B cell (primary cell): ENCODE results near the gene ANOS1. TPM values are rescaled to one million over a fixed set of nuclear protein-coding genes. Genes with fewer than 3 reads are reported as not detected.

Experiments
- ATAC-seq: fragments of 200-7000 bp; cut with Tn5 transposase; one replicate; pipeline ENCODE4 v1.10.0; 2021; ENCODE audit warnings: low read depth, mild to moderate bottlenecking, moderate number of reproducible peaks, moderate library complexity
- CTCF ChIA-PET: fragments of 350-600 bp; sonication (Branson Sonifier 250); formaldehyde crosslinking; loops from one replicate; lab custom pipeline; 2021; ENCODE audit warnings: antibody characterized with exemption, inconsistent platforms; lab: Charles Lee
- POLR2A ChIA-PET: fragments of 350-600 bp; sonication (Branson Sonifier 250); formaldehyde crosslinking; loops from one replicate; lab custom pipeline; 2021; ENCODE audit warnings: antibody characterized with exemption; lab: Charles Lee
- DNase-seq: peaks from one replicate; pipeline ENCODE4 v3.0.0; 2013
- H2AFZ ChIP-seq: 2 replicates; pipeline ENCODE4 v1.6.1; 2012; ENCODE audit warnings: mild to moderate bottlenecking, low read depth, low read length; ENCODE audit not compliant: insufficient read depth, poor library complexity, severe bottlenecking
- H3K27ac ChIP-seq, 2 donors: 1 replicate in 1 of 2; 2 replicates in 1 of 2; pipeline ENCODE4 v1.5.1; 2012 to 2013; ENCODE audit warnings: low read length in 2 of 2, mild to moderate bottlenecking in 2 of 2, moderate library complexity in 1 of 2
- H3K27me3 ChIP-seq, 4 experiments: fragments of 200-600 bp in 1 of 4; sonication (generic) in 1 of 4; replicated peaks in 1 of 4; 1 replicate in 2 of 4; 2 replicates in 2 of 4; pipeline versions ENCODE4 v1.6.1 to v1.7.0; 2013 to 2016; ENCODE audit warnings: low read length in 3 of 4, mild to moderate bottlenecking in 2 of 4, mixed read lengths in 1 of 4, moderate library complexity in 1 of 4; ENCODE audit not compliant: insufficient read depth in 4 of 4, control insufficient read depth in 3 of 4; ENCODE audit errors: control extremely low read depth in 1 of 4
- H3K36me3 ChIP-seq, 2 experiments: replicated peaks in 1 of 2; 1 replicate in 1 of 2; 2 replicates in 1 of 2; pipeline versions ENCODE4 v1.6.1 to v1.7.1; 2013; ENCODE audit warnings: low read length in 1 of 2; ENCODE audit not compliant: insufficient read depth in 2 of 2, control insufficient read depth in 1 of 2; ENCODE audit errors: control extremely low read depth in 1 of 2, extremely low read depth in 1 of 2
- H3K4me1 ChIP-seq, 2 donors: fragments of 200-600 bp in 1 of 2; sonication (generic) in 1 of 2; 1 replicate in 1 of 2; 2 replicates in 1 of 2; pipeline versions ENCODE4 v1.5.1 to v1.6.1; 2013 to 2017; ENCODE audit warnings: low read length in 2 of 2; ENCODE audit not compliant: control insufficient read depth in 2 of 2, insufficient read depth in 2 of 2
- H3K4me2 ChIP-seq: replicated peaks from 2 replicates; pipeline ENCODE3; 2012; ENCODE audit warnings: mild to moderate bottlenecking, low read depth, low read length; ENCODE audit not compliant: poor library complexity, severe bottlenecking
- H3K4me3 ChIP-seq, 5 experiments: fragments of 200-600 bp in 1 of 5; sonication (generic) in 1 of 5; 1 replicate in 3 of 5; 2 replicates in 2 of 5; pipeline versions ENCODE4 v1.5.1 to v1.7.0; 2011 to 2016; ENCODE audit warnings: low read length in 4 of 5, mild to moderate bottlenecking in 4 of 5, low read depth in 2 of 5, control low read depth in 1 of 5, moderate library complexity in 1 of 5; ENCODE audit not compliant: insufficient read depth in 1 of 5; ENCODE audit errors: control extremely low read depth in 1 of 5, extremely low read depth in 1 of 5
- H3K79me2 ChIP-seq: fragments of 200-600 bp; sonication (generic); one replicate; pipeline ENCODE4 v1.6.0; 2016; ENCODE audit warnings: low read length; ENCODE audit not compliant: control insufficient read depth, insufficient read depth
- H3K9ac ChIP-seq: fragments of 200-600 bp; sonication (generic); 2 replicates; pipeline ENCODE4 v1.6.1; 2017; ENCODE audit warnings: mild to moderate bottlenecking, low read length, moderate library complexity
- H3K9me3 ChIP-seq, 3 donors: one replicate each; pipeline versions ENCODE4 v1.6.1 to v1.7.1; 2013; ENCODE audit warnings: low read length in 2 of 3; ENCODE audit not compliant: control insufficient read depth in 2 of 3, insufficient read depth in 1 of 3; ENCODE audit errors: control extremely low read depth in 1 of 3
- H4K20me1 ChIP-seq: 2 replicates; pipeline ENCODE4 v1.6.0; 2012; ENCODE audit warnings: mild to moderate bottlenecking, low read length; ENCODE audit not compliant: insufficient read depth, control insufficient read depth, poor library complexity, severe bottlenecking
- H3K27ac Mint-ChIP-seq: one replicate; pipeline ENCODE4 v1.8.0; 2021; ENCODE audit warnings: mixed read lengths
- H3K27me3 Mint-ChIP-seq: one replicate; pipeline ENCODE4 v1.8.0; 2021; ENCODE audit warnings: mixed read lengths
- H3K4me1 Mint-ChIP-seq: one replicate; pipeline ENCODE4 v1.8.0; 2021; ENCODE audit warnings: mixed read lengths
- H3K4me3 Mint-ChIP-seq: one replicate; pipeline ENCODE4 v1.8.0; 2021; ENCODE audit warnings: mixed read lengths
- H3K9me3 Mint-ChIP-seq: one replicate; pipeline ENCODE4 v1.8.0; 2022; ENCODE audit warnings: mixed read lengths; ENCODE audit not compliant: insufficient read depth
- CTCF ChIP-seq: fragments of 200-600 bp; IDR thresholded peaks from one replicate; pipeline ENCODE4 v1.8.0; 2022; ENCODE audit warnings: antibody characterized with exemption, mild to moderate bottlenecking
- EZH2 ChIP-seq: IDR thresholded peaks from 2 replicates; pipeline ENCODE4 v1.6.1; 2012; ENCODE audit warnings: borderline replicate concordance, low read depth, mild to moderate bottlenecking, moderate library complexity, low read length; ENCODE audit not compliant: insufficient read depth, poor library complexity, severe bottlenecking
- WGBS: methylation state at CpG from one replicate; pipeline ENCODE4 v1.1.5; 2013; ENCODE audit warnings: missing lambda C conversion rate; ENCODE audit not compliant: insufficient coverage; 5-methylcytosine and 5-hydroxymethylcytosine counted together
- intact Hi-C: fragments of 100-400 bp; cut with micrococcal nuclease; formaldehyde crosslinking; loops from one replicate; pipeline ENCODE4 v1.10.0; 2022
- polyA plus RNA-seq: library from polyadenylated mRNA; depleted of rRNA; stranded (reverse); fragments of >200 nt; gene quantifications from 2 replicates; pipeline ENCODE4 v1.2.3, GENCODE V29; 2012
- total RNA-seq, 2 donors: library from RNA; stranded (reverse); fragments of 120-200 nt in 1 of 2; gene quantifications; 1 replicate in 1 of 2; 2 replicates in 1 of 2; pipeline versions ENCODE4 v1.2.3 to v1.2.4, GENCODE V29; 2013 to 2022

Gene ANOS1
- total and polyA plus RNA-seq, 2 donors (not counting 1 experiment from before 2014, with no cell fraction given) = 0.10 TPM; not detected in 1

- WGBS = no CpG with 5 or more reads among the region's 1 CpG
- no peak overlapping the region for H2AFZ ChIP-seq
- H3K36me3 ChIP-seq = no peaks in the 10 kb centered on the region
- H3K9me3 Mint-ChIP-seq = no peaks in the 10 kb centered on the region
- ATAC-seq = no peak
- no peak for DNase-seq
- CTCF ChIA-PET = no interaction called here
- H3K27ac Mint-ChIP-seq = no peak overlapping the region
- POLR2A ChIA-PET = no interaction called here
- TF ChIP-seq CTCF (no peak), EZH2 (no peak)
- H3K4me1 ChIP-seq = no peaks in the 10 kb centered on the region
- intact Hi-C loops = no loop called here
- H4K20me1 ChIP-seq = no peaks in the 10 kb centered on the region
- no peak overlapping the region for H3K27ac ChIP-seq
- no peaks in the 10 kb centered on the region for H3K9me3 ChIP-seq
- no peak overlapping the region for H3K4me3 ChIP-seq
- H3K4me1 Mint-ChIP-seq = no peaks in the 10 kb centered on the region
- no peaks in the 10 kb centered on the region for H3K79me2 ChIP-seq
- no peak overlapping the region for H3K9ac ChIP-seq
- no peak overlapping the region for H3K4me3 Mint-ChIP-seq
- H3K4me2 ChIP-seq = no peak overlapping the region
- H3K27me3 ChIP-seq = no peaks in the 10 kb centered on the region
- H3K27me3 Mint-ChIP-seq = no peaks in the 10 kb centered on the region
Measured at GRCh38 chrX:8663325-8663724, 68.6 kb downstream of the ANOS1 start.

GRCh38 chrX:8657883-8658282 lies 74.1 kb downstream of the ANOS1 start:
- Histone ChIP-seq H3K36me3 (no peaks in the 10 kb centered on the region), H4K20me1 (no peaks in the 10 kb centered on the region), H3K27me3 (no peaks in the 10 kb centered on the region), H3K9ac (no peak overlapping the region), H2AFZ (no peak overlapping the region), H3K4me2 (no peak overlapping the region), H3K4me3 (no peak overlapping the region), H3K27ac (no peak overlapping the region), H3K79me2 (no peaks in the 10 kb centered on the region), H3K4me1 (no peaks in the 10 kb centered on the region), H3K9me3 (no peaks in the 10 kb centered on the region)
- H3K4me3 Mint-ChIP-seq = no peak overlapping the region
- H3K4me1 Mint-ChIP-seq = no peaks in the 10 kb centered on the region
- CTCF ChIA-PET = no interaction called here
- no peaks in the 10 kb centered on the region for H3K9me3 Mint-ChIP-seq
- no peak overlapping the region for H3K27ac Mint-ChIP-seq
- TF ChIP-seq EZH2 (no peak), CTCF (no peak)
- WGBS = no CpG with 5 or more reads among the region's 2 CpGs
- POLR2A ChIA-PET = no interaction called here
- ATAC-seq (no peak), DNase-seq (peak; percentile 1)
- intact Hi-C loops = no loop called here
- no peaks in the 10 kb centered on the region for H3K27me3 Mint-ChIP-seq
